ENCODE measurements around the gene CRELD1. TPM values are rescaled to one million over a fixed set of nuclear protein-coding genes. Genes with fewer than 3 reads are reported as not detected.

The CRELD1 gene
- total RNA-seq, 1 donor from 2014 or later: 54.3 TPM

GRCh38 chr3:9902372-9903237 lies 31.0 kb upstream of the CRELD1 start, which contains the start of gene IL17RE:
TSS of gene IL17RE (plus strand) at chr3:9902848. CDS start at chr3:9902933, 85 bp downstream.
- DNase-seq: peak; percentile 76
- TF ChIP-seq CTCF (IDR thresholded peaks at IDR 0.05): no peak
- peak; percentile 83 to 87 for ATAC-seq
- Histone ChIP-seq H3K4me3 (peak within 1 kb of the TSS; percentile 55), H3K27me3 (ENCODE audit: low read depth) (no peaks in the 10 kb centered on the region), H3K36me3 (no peaks in the 10 kb centered on the region), H3K27ac (peak within 1 kb of the TSS; percentile 69), H3K4me1 (peaks cover 37% of the 10 kb centered on the region), H3K9me3 (no peaks in the 10 kb centered on the region)
- intact Hi-C loops (cut with DNase I): no loop called here

GRCh38 chr3:9903238-9903624 lies 30.4 kb upstream of the CRELD1 start:
- peak in 1 of 2 donors; percentile 40 for ATAC-seq
- intact Hi-C loops (cut with DNase I): no loop called here
- Histone ChIP-seq H3K9me3 (no peaks in the 10 kb centered on the region), H3K4me1 (peaks cover 31% of the 10 kb centered on the region), H3K27me3 (ENCODE audit: low read depth) (no peaks in the 10 kb centered on the region), H3K4me3 (peak overlapping the region; percentile 55), H3K36me3 (no peaks in the 10 kb centered on the region), H3K27ac (peak overlapping the region; percentile 69)
- TF ChIP-seq CTCF (IDR thresholded peaks at IDR 0.05): no peak
- no peak for DNase-seq

- Histone ChIP-seq H3K27ac (no peak overlapping the region), H3K27me3 (ENCODE audit: low read depth) (no peaks in the 10 kb centered on the region), H3K36me3 (no peaks in the 10 kb centered on the region), H3K9me3 (no peaks in the 10 kb centered on the region), H3K4me1 (peaks cover 31% of the 10 kb centered on the region), H3K4me3 (peak overlapping the region; percentile 55)
- no peak for ATAC-seq
- TF ChIP-seq CTCF (IDR thresholded peaks at IDR 0.05): no peak
- intact Hi-C loops (cut with DNase I): no loop called here
- no peak for DNase-seq
Observed at GRCh38 chr3:9903904-9904303, 29.7 kb upstream of the CRELD1 start.

- no peak for DNase-seq
- intact Hi-C loops (cut with DNase I): no loop called here
- H3K27ac ChIP-seq: no peak overlapping the region
- no peaks in the 10 kb centered on the region for H3K9me3 ChIP-seq
- no peak for TF ChIP-seq CTCF (IDR thresholded peaks at IDR 0.05)
- no peak for ATAC-seq
- H3K27me3 ChIP-seq (ENCODE audit: low read depth): no peaks in the 10 kb centered on the region
- H3K36me3 ChIP-seq: no peaks in the 10 kb centered on the region
- H3K4me3 ChIP-seq: no peak overlapping the region
- peaks cover 32% of the 10 kb centered on the region for H3K4me1 ChIP-seq
Observed at GRCh38 chr3:9906480-9906879, 27.2 kb upstream of the CRELD1 start.

- no peaks in the 10 kb centered on the region for H3K36me3 ChIP-seq
- H3K27me3 ChIP-seq (ENCODE audit: low read depth): no peaks in the 10 kb centered on the region
- ATAC-seq: no peak
- intact Hi-C loops (cut with DNase I): no loop called here
- DNase-seq: no peak
- no peak overlapping the region for H3K27ac ChIP-seq
- no peaks in the 10 kb centered on the region for H3K9me3 ChIP-seq
- peaks cover 29% of the 10 kb centered on the region for H3K4me1 ChIP-seq
- H3K4me3 ChIP-seq: no peak overlapping the region
- no peak for TF ChIP-seq CTCF (IDR thresholded peaks at IDR 0.05)
Observed at GRCh38 chr3:9908286-9908685, 25.3 kb upstream of the CRELD1 start.

Data from lower lobe of right lung (tissue), 2 donors.